ENCODE results near the gene CCDC24. TPM values are rescaled to one million over a fixed set of nuclear protein-coding genes. Genes with fewer than 3 reads are reported as not detected.

CCDC24 gene
- total RNA-seq, 4 donors from 2014 or later = 1.6 to 6.1 (median 2.7) TPM

DNA sequence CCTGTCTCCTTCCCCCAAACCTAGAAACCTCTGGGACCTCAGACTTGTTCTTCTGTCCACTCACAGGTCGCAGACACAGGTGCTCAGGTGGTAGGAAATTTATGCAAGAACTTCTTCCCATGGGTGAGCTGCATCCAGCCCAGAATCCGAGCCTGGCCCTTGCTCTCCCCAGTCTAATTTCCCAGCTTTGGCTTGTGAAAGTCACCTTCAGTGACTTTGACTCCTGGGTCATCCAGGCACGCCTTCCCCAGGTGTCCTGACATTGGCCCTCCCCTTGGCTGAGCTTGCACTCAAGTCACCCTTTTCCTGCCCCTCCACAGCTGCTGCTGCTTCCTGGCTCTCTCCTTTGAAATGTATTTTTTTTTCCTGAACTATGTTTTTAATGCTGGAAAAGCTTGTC is 38.0 kb upstream of the CCDC24 start:
- WGBS, 2 donors = 74 to 79% methylated on average over 3 of the region's 3 CpGs

DNA sequence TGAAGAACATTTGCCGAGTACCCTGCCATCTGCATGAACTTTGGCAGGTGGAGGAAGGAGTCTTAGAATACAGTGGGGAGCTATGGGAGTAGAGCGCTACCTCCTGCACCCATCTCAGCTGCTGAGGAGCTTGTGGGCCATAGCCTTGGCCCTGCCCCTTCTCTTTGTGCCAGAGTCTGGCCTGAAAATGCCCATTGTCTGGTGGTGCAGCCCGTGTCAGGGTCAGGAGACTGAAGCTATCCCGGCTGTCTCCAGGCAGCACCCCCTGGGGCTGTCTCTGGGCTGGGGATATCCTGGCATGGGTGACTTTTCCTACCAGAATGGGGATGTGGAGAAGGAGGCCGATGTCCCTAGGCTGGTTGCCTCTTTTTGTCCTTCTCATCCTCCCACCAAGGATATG is 37.4 kb upstream of the CCDC24 start:
- H3K4me3 ChIP-seq (ENCODE audit: low read depth, poor library complexity, severe bottlenecking) = no peak overlapping the region
- WGBS, 2 donors = 80 to 83% methylated on average over 5 of the region's 5 CpGs
- intact Hi-C loops (cut with DNase I; ENCODE audit: low total_unique reads) = no loop called here
- TF ChIP-seq, protein P1, sequence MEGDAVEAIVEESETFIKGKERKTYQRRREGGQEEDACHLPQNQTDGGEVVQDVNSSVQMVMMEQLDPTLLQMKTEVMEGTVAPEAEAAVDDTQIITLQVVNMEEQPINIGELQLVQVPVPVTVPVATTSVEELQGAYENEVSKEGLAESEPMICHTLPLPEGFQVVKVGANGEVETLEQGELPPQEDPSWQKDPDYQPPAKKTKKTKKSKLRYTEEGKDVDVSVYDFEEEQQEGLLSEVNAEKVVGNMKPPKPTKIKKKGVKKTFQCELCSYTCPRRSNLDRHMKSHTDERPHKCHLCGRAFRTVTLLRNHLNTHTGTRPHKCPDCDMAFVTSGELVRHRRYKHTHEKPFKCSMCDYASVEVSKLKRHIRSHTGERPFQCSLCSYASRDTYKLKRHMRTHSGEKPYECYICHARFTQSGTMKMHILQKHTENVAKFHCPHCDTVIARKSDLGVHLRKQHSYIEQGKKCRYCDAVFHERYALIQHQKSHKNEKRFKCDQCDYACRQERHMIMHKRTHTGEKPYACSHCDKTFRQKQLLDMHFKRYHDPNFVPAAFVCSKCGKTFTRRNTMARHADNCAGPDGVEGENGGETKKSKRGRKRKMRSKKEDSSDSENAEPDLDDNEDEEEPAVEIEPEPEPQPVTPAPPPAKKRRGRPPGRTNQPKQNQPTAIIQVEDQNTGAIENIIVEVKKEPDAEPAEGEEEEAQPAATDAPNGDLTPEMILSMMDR (IDR thresholded peaks at IDR 0.05) = no peak
- TF ChIP-seq POLR2A (IDR thresholded peaks at IDR 0.05) = no peak
- no peak for DNase-seq (ENCODE audit: low spot score in 2 of 2)

More for the DNA sequence above, 38.0 kb upstream of the CCDC24 start:
- peak in 1 of 2 donors; percentile 48 for DNase-seq (ENCODE audit: low spot score in 2 of 2)
- intact Hi-C loops (cut with DNase I; ENCODE audit: low total_unique reads) = no loop called here
- TF ChIP-seq POLR2A (IDR thresholded peaks at IDR 0.05) = no peak
- TF ChIP-seq, protein P1 (IDR thresholded peaks at IDR 0.05) = no peak
- no peak overlapping the region for H3K4me3 ChIP-seq (ENCODE audit: low read depth, poor library complexity, severe bottlenecking)

DNA sequence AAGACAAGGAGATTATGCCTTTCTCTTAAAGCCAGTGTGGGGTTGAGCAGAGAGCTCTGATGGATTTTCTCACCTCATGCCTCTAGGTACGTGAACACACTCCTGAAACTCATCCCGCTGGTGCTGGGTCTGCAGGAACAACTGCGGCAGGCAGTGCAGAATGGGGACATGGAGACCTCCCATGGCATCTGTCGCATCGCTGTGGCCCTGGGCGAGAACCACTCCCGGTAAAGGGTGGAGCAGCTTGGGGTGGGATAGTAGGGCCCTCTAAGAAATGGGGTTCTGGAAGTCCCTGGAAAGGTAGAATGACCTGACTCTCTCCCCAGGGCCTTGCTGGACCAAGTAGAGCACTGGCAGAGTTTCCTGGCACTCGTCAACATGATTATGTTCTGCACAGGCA is 35.2 kb upstream of the CCDC24 start:
- H3K4me3 ChIP-seq (ENCODE audit: low read depth, poor library complexity, severe bottlenecking) = no peak overlapping the region
- WGBS, 2 donors = 96 to 97% methylated on average over 8 of the region's 8 CpGs
- intact Hi-C loops (cut with DNase I; ENCODE audit: low total_unique reads) = no loop called here
- DNase-seq (ENCODE audit: low spot score in 2 of 2) = no peak
- TF ChIP-seq, protein P1 (IDR thresholded peaks at IDR 0.05) = no peak
- no peak for TF ChIP-seq POLR2A (IDR thresholded peaks at IDR 0.05)

DNA sequence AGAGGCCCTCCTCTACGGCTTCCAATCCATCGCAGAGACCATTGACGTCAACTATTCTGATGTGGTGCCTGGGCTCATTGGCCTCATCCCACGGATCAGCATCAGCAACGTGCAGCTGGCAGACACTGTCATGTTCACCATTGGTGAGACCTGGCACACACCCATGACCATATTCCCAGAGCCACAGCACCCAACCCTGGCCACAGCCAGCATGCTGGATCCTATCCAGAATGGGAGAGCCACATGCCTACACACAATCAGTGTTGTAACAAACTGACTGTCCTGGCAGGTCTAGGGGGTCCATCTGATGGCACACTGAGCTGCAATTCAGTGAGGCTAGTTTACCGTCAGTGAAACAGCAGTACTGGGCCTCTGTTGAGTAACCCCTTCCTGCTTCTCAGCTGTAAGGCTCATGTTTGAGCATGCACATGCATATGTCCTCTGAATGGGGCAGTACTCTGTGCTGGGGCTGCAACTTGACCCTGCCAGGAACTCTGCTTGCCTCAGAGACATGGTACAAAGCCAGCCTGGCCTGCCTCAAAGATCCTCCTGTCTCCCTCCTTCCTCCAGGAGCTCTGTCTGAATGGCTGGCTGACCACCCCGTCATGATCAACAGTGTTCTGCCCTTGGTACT is 33.9 kb upstream of the CCDC24 start:
- 84 to 96% methylated on average over 5 to 6 of the region's 7 CpGs for WGBS, 2 donors
- intact Hi-C loops (cut with DNase I; ENCODE audit: low total_unique reads) = no loop called here
- TF ChIP-seq, protein P1 (IDR thresholded peaks at IDR 0.05) = no peak
- no peak for TF ChIP-seq POLR2A (IDR thresholded peaks at IDR 0.05)
- no peak for DNase-seq (ENCODE audit: low spot score in 2 of 2)
- H3K4me3 ChIP-seq (ENCODE audit: low read depth, poor library complexity, severe bottlenecking) = no peak overlapping the region

DNA sequence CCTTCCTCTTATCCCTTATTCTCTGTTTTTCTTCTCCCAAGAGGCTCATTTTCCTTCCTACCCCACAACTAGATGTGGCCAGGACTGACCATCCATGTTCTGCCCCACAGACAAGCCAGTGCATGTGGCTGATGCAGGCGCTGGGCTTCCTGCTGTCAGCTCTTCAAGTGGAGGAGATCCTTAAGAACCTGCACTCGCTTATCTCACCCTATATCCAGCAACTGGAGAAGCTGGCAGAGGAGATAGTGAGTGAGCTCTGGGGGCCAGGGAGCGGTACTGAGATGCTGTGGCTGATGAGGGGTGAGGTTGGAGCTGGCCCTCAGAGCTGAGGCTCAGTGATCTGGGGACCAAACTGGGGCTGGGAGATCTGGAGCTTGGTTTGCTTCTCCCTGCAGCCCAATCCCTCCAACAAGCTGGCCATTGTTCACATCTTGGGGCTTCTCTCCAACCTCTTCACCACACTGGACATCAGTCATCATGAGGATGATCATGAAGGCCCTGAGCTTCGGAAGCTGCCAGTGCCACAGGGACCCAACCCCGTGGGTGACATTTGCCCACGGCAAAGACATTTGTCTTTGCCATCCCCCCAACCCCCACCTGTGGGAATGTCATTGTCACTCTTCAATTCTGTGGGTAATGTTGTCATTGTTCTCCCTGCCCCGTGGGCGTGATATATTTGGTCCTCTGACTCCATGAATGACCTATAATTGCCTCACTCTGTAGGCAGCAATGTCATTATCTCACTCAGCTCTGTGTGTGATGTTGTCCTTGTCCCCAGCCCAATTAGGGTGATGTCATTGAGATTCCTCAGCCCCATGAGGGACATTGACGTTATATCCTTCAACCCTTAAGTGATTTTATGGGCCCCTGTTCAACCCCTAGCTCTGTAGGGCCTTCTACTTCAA is 32.8 kb upstream of the CCDC24 start:
- intact Hi-C loops (cut with DNase I; ENCODE audit: low total_unique reads) = no loop called here
- no peak for DNase-seq (ENCODE audit: low spot score in 2 of 2)

More for the DNA sequence above, 32.8 kb upstream of the CCDC24 start:
- no peak for TF ChIP-seq POLR2A (IDR thresholded peaks at IDR 0.05)
- TF ChIP-seq, protein P1 (IDR thresholded peaks at IDR 0.05) = no peak
- H3K4me3 ChIP-seq (ENCODE audit: low read depth, poor library complexity, severe bottlenecking) = no peak overlapping the region
- 90 to 92% methylated on average over 9 of the region's 9 CpGs for WGBS, 2 donors
